ENCODE measurements around the gene COL23A1.

DNA sequence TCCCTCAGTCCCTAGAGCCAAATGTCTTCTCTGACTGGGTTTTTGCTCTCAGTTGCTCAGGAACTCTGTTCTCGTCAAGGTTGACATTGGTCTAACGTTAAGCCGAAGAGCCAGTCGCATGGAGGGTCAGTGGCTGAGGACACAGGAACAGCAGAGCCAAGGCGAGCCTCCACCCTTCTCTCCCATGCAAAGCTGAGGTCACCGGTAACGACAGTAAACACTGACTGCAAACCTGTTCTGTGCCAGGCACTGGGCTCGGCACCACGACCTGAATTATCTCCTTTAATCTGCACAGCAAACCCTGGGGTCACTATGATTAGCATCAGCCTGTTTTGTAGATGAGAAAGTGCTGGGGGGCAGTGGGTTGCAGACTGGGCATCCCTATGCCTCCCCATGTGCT lies 171.0 kb downstream of the COL23A1 start:
- TF ChIP-seq, protein P1, sequence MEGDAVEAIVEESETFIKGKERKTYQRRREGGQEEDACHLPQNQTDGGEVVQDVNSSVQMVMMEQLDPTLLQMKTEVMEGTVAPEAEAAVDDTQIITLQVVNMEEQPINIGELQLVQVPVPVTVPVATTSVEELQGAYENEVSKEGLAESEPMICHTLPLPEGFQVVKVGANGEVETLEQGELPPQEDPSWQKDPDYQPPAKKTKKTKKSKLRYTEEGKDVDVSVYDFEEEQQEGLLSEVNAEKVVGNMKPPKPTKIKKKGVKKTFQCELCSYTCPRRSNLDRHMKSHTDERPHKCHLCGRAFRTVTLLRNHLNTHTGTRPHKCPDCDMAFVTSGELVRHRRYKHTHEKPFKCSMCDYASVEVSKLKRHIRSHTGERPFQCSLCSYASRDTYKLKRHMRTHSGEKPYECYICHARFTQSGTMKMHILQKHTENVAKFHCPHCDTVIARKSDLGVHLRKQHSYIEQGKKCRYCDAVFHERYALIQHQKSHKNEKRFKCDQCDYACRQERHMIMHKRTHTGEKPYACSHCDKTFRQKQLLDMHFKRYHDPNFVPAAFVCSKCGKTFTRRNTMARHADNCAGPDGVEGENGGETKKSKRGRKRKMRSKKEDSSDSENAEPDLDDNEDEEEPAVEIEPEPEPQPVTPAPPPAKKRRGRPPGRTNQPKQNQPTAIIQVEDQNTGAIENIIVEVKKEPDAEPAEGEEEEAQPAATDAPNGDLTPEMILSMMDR (conservative IDR thresholded peaks at IDR 0.05; ENCODE audit: low read depth, low read length) = no peak
- no peak for TF ChIP-seq EZH2 (IDR thresholded peaks at IDR 0.05; ENCODE audit: borderline replicate concordance, low read depth, low read length, poor library complexity, severe bottlenecking)
